Retinal pigment epithelial cell (primary cell): ENCODE measurements around the gene RNF168.

ENCODE experiments used
- DNase-seq: peaks from one replicate; pipeline ENCODE4 v3.0.0-alpha.2; 2010; ENCODE audit warnings: low read depth
- H3K4me3 ChIP-seq: 2 replicates; pipeline ENCODE4 v1.5.1; 2011; ENCODE audit warnings: mild to moderate bottlenecking, low read length, control low read depth, moderate library complexity
- CTCF ChIP-seq: conservative IDR thresholded peaks from 2 replicates; pipeline ENCODE4 v1.5.1; 2011; ENCODE audit warnings: low read depth, low read length, control low read depth, inconsistent platforms

Gene RNF168

GRCh38 chr3:196502775-196503195, 783 bp downstream of the RNF168 start:
- peak overlapping the region; percentile 70 for H3K4me3 ChIP-seq
- peak; percentile 43 for DNase-seq
- no peak for TF ChIP-seq CTCF

DNA sequence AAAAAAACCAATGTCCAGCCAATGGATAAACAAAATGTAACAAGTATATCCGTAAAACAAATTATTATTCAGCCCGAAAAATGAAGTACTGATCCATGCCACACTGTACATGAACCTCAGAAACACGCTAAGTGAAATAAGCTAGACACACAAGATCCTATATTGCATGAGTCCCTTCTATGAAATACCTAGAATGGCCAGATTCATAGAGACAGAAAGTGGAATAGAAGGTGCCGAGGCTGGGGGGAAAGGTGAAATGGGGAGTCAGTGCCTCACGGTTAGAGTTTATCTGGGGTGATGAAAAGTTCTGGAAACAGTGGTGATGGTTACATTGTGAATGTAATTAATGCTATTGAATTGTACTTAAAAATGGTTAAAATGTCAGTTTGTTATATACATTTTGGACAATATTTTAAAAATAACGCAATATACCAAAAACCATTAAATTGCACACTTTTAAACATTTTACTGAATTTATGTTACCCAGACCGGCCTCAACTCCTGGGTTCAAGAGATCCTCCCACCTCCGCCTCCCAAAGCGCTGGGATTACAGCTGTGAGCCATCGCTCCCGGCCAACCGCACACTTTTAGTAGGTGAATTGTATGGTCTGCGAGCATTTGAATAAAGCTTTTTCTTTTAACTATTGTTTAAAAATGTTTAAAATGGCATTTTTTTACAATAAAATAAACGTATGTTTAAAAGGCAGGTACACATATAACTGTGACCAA, 2.1 kb downstream of the RNF168 start:
- DNase-seq, result no peak
- peak overlapping the region; percentile 70 for H3K4me3 ChIP-seq
- no peak for TF ChIP-seq CTCF

GRCh38 chr3:196499807-196500524, 3.6 kb downstream of the RNF168 start:
- no peak for TF ChIP-seq CTCF
- no peak for DNase-seq
- peak overlapping the region; percentile 61 for H3K4me3 ChIP-seq

- no peak for TF ChIP-seq CTCF
- H3K4me3 ChIP-seq, result no peak overlapping the region
- no peak for DNase-seq
Observed at GRCh38 chr3:196499061-196499460, 4.5 kb downstream of the RNF168 start.

- TF ChIP-seq CTCF, result no peak
- no peak for DNase-seq
- no peak overlapping the region for H3K4me3 ChIP-seq
Observed at GRCh38 chr3:196498297-196498696, 5.3 kb downstream of the RNF168 start.

- DNase-seq, result no peak
- no peak for TF ChIP-seq CTCF
- no peak overlapping the region for H3K4me3 ChIP-seq
Observed at GRCh38 chr3:196496183-196496582, 7.4 kb downstream of the RNF168 start.

GRCh38 chr3:196493292-196493691, 10.3 kb downstream of the RNF168 start:
- H3K4me3 ChIP-seq, result no peak overlapping the region
- no peak for TF ChIP-seq CTCF
- DNase-seq, result no peak
